ENCODE measurements around the gene KLHL21. TPM values are rescaled to one million over a fixed set of nuclear protein-coding genes. Genes with fewer than 3 reads are reported as not detected.

The KLHL21 gene
- total RNA-seq, 1 donor from 2014 or later, result 42.3 TPM

DNA sequence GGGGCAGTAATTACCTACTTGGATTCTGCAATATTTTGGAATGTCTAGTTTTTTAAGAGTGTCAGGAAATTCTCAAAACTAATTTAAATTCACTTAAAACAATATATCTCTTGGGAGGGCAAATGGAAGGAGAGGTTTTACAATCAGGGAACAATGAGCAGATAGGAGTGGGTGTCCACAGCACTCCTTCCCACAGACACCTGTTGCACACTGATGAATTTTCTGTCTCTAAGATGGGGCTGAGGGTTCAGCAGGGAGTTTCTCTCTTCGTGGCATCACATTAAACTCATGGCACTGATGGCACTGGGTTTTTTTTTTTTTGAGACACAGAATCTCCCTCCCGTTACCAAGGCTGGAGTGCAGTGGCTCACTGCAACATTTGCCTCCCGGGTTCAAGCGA lies 16.4 kb upstream of the KLHL21 start:
- TF ChIP-seq, protein P1, sequence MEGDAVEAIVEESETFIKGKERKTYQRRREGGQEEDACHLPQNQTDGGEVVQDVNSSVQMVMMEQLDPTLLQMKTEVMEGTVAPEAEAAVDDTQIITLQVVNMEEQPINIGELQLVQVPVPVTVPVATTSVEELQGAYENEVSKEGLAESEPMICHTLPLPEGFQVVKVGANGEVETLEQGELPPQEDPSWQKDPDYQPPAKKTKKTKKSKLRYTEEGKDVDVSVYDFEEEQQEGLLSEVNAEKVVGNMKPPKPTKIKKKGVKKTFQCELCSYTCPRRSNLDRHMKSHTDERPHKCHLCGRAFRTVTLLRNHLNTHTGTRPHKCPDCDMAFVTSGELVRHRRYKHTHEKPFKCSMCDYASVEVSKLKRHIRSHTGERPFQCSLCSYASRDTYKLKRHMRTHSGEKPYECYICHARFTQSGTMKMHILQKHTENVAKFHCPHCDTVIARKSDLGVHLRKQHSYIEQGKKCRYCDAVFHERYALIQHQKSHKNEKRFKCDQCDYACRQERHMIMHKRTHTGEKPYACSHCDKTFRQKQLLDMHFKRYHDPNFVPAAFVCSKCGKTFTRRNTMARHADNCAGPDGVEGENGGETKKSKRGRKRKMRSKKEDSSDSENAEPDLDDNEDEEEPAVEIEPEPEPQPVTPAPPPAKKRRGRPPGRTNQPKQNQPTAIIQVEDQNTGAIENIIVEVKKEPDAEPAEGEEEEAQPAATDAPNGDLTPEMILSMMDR (IDR thresholded peaks at IDR 0.05; ENCODE audit: insufficient read depth, low read depth, low read length), result no peak
- no peak for TF ChIP-seq EZH2 (IDR thresholded peaks at IDR 0.05; ENCODE audit: insufficient read depth, low read length)
- no peak for DNase-seq (ENCODE audit: low read depth)
- FAIRE-seq, result no peak
- peaks cover 18% of the 10 kb centered on the region for H3K36me3 ChIP-seq (ENCODE audit: insufficient read depth, low read length)
- H4K20me1 ChIP-seq (ENCODE audit: insufficient read depth, low read length), result peaks cover 82% of the 10 kb centered on the region
- Mint-ChIP-seq H3K4me3 (ENCODE audit: unreplicated experiment) (no peak overlapping the region), H3K4me1 (ENCODE audit: low read depth, unreplicated experiment) (no peaks in the 10 kb centered on the region), H3K27ac (ENCODE audit: unreplicated experiment) (no peak overlapping the region), H3K36me3 (ENCODE audit: low read depth, unreplicated experiment) (peaks cover 20% of the 10 kb centered on the region), H3K27me3 (ENCODE audit: low read depth, unreplicated experiment) (no peaks in the 10 kb centered on the region), H3K9me3 (ENCODE audit: unreplicated experiment) (no peaks in the 10 kb centered on the region)
- no peak overlapping the region for H3K4me2 ChIP-seq (ENCODE audit: low read length)
- no peak overlapping the region for H3K27ac ChIP-seq (ENCODE audit: low read depth, low read length)
- no peak overlapping the region for H3K4me3 ChIP-seq (ENCODE audit: insufficient read depth, low read depth, low read length)
- H3K79me2 ChIP-seq (ENCODE audit: insufficient read depth, low read length), result peaks cover 82% of the 10 kb centered on the region
- no peaks in the 10 kb centered on the region for H3K9me3 ChIP-seq (ENCODE audit: insufficient read depth, low read depth, low read length)
- H2AFZ ChIP-seq (ENCODE audit: low read depth, low read length), result no peak overlapping the region
- no peak overlapping the region for H3K9ac ChIP-seq (ENCODE audit: low read length)
- H3K27me3 ChIP-seq (ENCODE audit: insufficient read depth, low read length), result no peaks in the 10 kb centered on the region
- no peaks in the 10 kb centered on the region for H3K4me1 ChIP-seq (ENCODE audit: insufficient read depth, low read length)

DNA sequence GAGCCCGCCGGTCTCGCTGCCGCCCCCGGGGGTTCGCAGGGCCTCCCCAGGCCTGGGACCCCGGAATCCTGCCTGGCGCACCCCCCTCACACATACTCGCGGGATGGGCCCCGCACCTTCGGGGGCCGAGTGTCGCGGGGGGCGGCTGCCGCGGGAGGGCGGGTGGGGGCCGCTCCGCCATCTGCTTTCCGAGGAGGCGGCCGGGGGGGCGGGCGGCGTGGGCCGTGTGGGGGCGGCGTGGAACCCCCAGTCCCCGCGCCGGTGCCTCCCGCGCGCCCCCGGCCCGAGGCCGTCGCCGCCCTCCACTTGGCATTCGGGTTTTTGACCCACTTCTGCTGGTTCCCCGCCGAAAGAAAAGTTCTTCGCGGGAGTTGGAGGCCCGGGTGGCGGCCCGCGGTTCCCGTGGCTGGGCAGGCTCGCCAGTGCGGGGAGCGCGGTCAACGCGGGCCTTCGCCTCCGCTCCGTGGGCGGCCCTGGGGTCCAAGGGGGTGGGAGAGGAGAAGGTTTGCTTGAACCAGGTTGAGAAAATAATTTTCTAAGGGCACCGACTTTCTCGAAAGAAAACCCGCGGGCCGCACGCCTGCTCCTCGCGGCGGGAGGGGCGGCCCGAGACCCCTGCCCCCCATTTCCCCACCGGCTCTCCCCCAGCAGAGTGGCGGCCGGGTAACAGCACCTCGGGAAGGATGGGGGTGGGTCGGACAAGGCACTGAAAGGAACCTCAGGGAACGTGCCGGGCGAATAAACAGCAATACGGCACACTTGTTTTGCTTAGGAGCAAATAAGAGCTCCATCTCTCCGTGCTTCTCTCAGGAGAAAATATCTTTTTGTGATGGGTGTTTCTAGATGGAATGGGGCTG lies 12.5 kb upstream of the KLHL21 start:
- Histone ChIP-seq H4K20me1 (ENCODE audit: insufficient read depth, low read length) (peaks cover 47% of the 10 kb centered on the region), H3K9me3 (ENCODE audit: insufficient read depth, low read depth, low read length) (no peaks in the 10 kb centered on the region), H2AFZ (ENCODE audit: low read depth, low read length) (no peak overlapping the region), H3K79me2 (ENCODE audit: insufficient read depth, low read length) (peaks cover 67% of the 10 kb centered on the region), H3K9ac (ENCODE audit: low read length) (peak overlapping the region; percentile 81), H3K4me1 (ENCODE audit: insufficient read depth, low read length) (peaks cover 5% of the 10 kb centered on the region), H3K27me3 (ENCODE audit: insufficient read depth, low read length) (no peaks in the 10 kb centered on the region), H3K4me3 (ENCODE audit: insufficient read depth, low read depth, low read length) (peak overlapping the region; percentile 46), H3K27ac (ENCODE audit: low read depth, low read length) (no peak overlapping the region), H3K36me3 (ENCODE audit: insufficient read depth, low read length) (peaks cover 6% of the 10 kb centered on the region), H3K4me2 (ENCODE audit: low read length) (peak overlapping the region; percentile 84)
- peaks cover 7% of the 10 kb centered on the region for H3K36me3 Mint-ChIP-seq (ENCODE audit: low read depth, unreplicated experiment)
- H3K4me1 Mint-ChIP-seq (ENCODE audit: low read depth, unreplicated experiment), result peaks cover 9% of the 10 kb centered on the region
- peak overlapping the region; percentile 66 for H3K27ac Mint-ChIP-seq (ENCODE audit: unreplicated experiment)
- no peaks in the 10 kb centered on the region for H3K27me3 Mint-ChIP-seq (ENCODE audit: low read depth, unreplicated experiment)
- no peak for DNase-seq (ENCODE audit: low read depth)
- TF ChIP-seq, protein P1 (IDR thresholded peaks at IDR 0.05; ENCODE audit: insufficient read depth, low read depth, low read length), result no peak
- TF ChIP-seq EZH2 (IDR thresholded peaks at IDR 0.05; ENCODE audit: insufficient read depth, low read length), result no peak
- H3K4me3 Mint-ChIP-seq (ENCODE audit: unreplicated experiment), result peak overlapping the region; percentile 87
- no peak for FAIRE-seq
- no peaks in the 10 kb centered on the region for H3K9me3 Mint-ChIP-seq (ENCODE audit: unreplicated experiment)

All from astrocyte (in vitro differentiated cells and primary cell).